Measurements from ENCODE around the gene FHIT. TPM values are rescaled to one million over a fixed set of nuclear protein-coding genes. Genes with fewer than 3 reads are reported as not detected.
A peak's percentile ranks its signal among the peaks of the same experiment; 100 is the strongest.

Gene FHIT
- total RNA-seq, 1 donor from 2014 or later: 16.1 TPM

GRCh38 chr3:60582288-60582687, 669.0 kb downstream of the FHIT start:
- Mint-ChIP-seq H3K4me1 (ENCODE audit: low read depth) (no peaks in the 10 kb centered on the region), H3K27me3 (no peaks in the 10 kb centered on the region), H3K9me3 (ENCODE audit: low read depth) (no peaks in the 10 kb centered on the region), H3K27ac (no peak overlapping the region), H3K4me3 (ENCODE audit: low read depth) (no peak overlapping the region), H3K36me3 (ENCODE audit: insufficient read depth) (no peaks in the 10 kb centered on the region)
- TF ChIP-seq CTCF (IDR thresholded peaks at IDR 0.05; ENCODE audit: unreplicated experiment): peak; percentile 43
- no peak for DNase-seq (ENCODE audit: low spot score, unreplicated experiment)

GRCh38 chr3:60580809-60581208, 670.4 kb downstream of the FHIT start:
- no peaks in the 10 kb centered on the region for H3K4me1 Mint-ChIP-seq (ENCODE audit: low read depth)
- no peaks in the 10 kb centered on the region for H3K9me3 Mint-ChIP-seq (ENCODE audit: low read depth)
- no peaks in the 10 kb centered on the region for H3K27me3 Mint-ChIP-seq
- H3K27ac Mint-ChIP-seq: no peak overlapping the region
- no peaks in the 10 kb centered on the region for H3K36me3 Mint-ChIP-seq (ENCODE audit: insufficient read depth)
- DNase-seq (ENCODE audit: low spot score, unreplicated experiment): no peak
- no peak for TF ChIP-seq CTCF (IDR thresholded peaks at IDR 0.05; ENCODE audit: unreplicated experiment)
- H3K4me3 Mint-ChIP-seq (ENCODE audit: low read depth): no peak overlapping the region

- no peaks in the 10 kb centered on the region for H3K4me1 Mint-ChIP-seq (ENCODE audit: low read depth)
Observed at GRCh38 chr3:60579734-60580133, 671.5 kb downstream of the FHIT start.

GRCh38 chr3:60578936-60579335, 672.3 kb downstream of the FHIT start:
- TF ChIP-seq CTCF (IDR thresholded peaks at IDR 0.05; ENCODE audit: unreplicated experiment): no peak

More at GRCh38 chr3:60579734-60580133, 671.5 kb downstream of the FHIT start:
- no peak overlapping the region for H3K27ac Mint-ChIP-seq
- H3K27me3 Mint-ChIP-seq: no peaks in the 10 kb centered on the region
- no peak for TF ChIP-seq CTCF (IDR thresholded peaks at IDR 0.05; ENCODE audit: unreplicated experiment)
- no peaks in the 10 kb centered on the region for H3K9me3 Mint-ChIP-seq (ENCODE audit: low read depth)
- DNase-seq (ENCODE audit: low spot score, unreplicated experiment): no peak
- H3K4me3 Mint-ChIP-seq (ENCODE audit: low read depth): no peak overlapping the region
- no peaks in the 10 kb centered on the region for H3K36me3 Mint-ChIP-seq (ENCODE audit: insufficient read depth)

GRCh38 chr3:60577601-60578000, 673.7 kb downstream of the FHIT start:
- TF ChIP-seq CTCF (IDR thresholded peaks at IDR 0.05; ENCODE audit: unreplicated experiment): no peak
- no peaks in the 10 kb centered on the region for H3K36me3 Mint-ChIP-seq (ENCODE audit: insufficient read depth)
- no peak for DNase-seq (ENCODE audit: low spot score, unreplicated experiment)
- no peaks in the 10 kb centered on the region for H3K4me1 Mint-ChIP-seq (ENCODE audit: low read depth)
- H3K4me3 Mint-ChIP-seq (ENCODE audit: low read depth): no peak overlapping the region
- no peaks in the 10 kb centered on the region for H3K27me3 Mint-ChIP-seq
- no peaks in the 10 kb centered on the region for H3K9me3 Mint-ChIP-seq (ENCODE audit: low read depth)
- H3K27ac Mint-ChIP-seq: no peak overlapping the region

More at GRCh38 chr3:60578936-60579335, 672.3 kb downstream of the FHIT start:
- no peak overlapping the region for H3K4me3 Mint-ChIP-seq (ENCODE audit: low read depth)
- H3K27me3 Mint-ChIP-seq: no peaks in the 10 kb centered on the region
- no peak overlapping the region for H3K27ac Mint-ChIP-seq
- no peaks in the 10 kb centered on the region for H3K9me3 Mint-ChIP-seq (ENCODE audit: low read depth)
- H3K4me1 Mint-ChIP-seq (ENCODE audit: low read depth): no peaks in the 10 kb centered on the region
- no peak for DNase-seq (ENCODE audit: low spot score, unreplicated experiment)
- H3K36me3 Mint-ChIP-seq (ENCODE audit: insufficient read depth): no peaks in the 10 kb centered on the region
